OCI-LY7 (cell line): Measurements from ENCODE around the gene LPIN1.

ENCODE experiments used
- EZH2phosphoT487 ChIP-seq: fragments of 200-600 bp; sonication (generic); IDR thresholded peaks from 2 replicates; pipeline ENCODE4 v1.6.1; 2018; ENCODE audit warnings: low read depth, borderline replicate concordance, mild to moderate bottlenecking, mixed run types, antibody characterized with exemption, low read length, moderate library complexity, mixed read lengths
- TF ChIP-seq, protein P1 (sequence below): fragments of 200-600 bp; sonication (generic); conservative IDR thresholded peaks from 2 replicates; pipeline ENCODE4 v1.5.1; 2014; ENCODE audit warnings: mild to moderate bottlenecking, antibody characterized with exemption, low read length, moderate library complexity, mixed read lengths

GRCh38 chr2:11824901-11825828, 78.7 kb downstream of the LPIN1 start:
- TF ChIP-seq, protein P1, sequence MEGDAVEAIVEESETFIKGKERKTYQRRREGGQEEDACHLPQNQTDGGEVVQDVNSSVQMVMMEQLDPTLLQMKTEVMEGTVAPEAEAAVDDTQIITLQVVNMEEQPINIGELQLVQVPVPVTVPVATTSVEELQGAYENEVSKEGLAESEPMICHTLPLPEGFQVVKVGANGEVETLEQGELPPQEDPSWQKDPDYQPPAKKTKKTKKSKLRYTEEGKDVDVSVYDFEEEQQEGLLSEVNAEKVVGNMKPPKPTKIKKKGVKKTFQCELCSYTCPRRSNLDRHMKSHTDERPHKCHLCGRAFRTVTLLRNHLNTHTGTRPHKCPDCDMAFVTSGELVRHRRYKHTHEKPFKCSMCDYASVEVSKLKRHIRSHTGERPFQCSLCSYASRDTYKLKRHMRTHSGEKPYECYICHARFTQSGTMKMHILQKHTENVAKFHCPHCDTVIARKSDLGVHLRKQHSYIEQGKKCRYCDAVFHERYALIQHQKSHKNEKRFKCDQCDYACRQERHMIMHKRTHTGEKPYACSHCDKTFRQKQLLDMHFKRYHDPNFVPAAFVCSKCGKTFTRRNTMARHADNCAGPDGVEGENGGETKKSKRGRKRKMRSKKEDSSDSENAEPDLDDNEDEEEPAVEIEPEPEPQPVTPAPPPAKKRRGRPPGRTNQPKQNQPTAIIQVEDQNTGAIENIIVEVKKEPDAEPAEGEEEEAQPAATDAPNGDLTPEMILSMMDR, result no peak
- no peak for TF ChIP-seq EZH2phosphoT487
